ENCODE measurements around the gene CERS6. TPM values are rescaled to one million over a fixed set of nuclear protein-coding genes. Genes with fewer than 3 reads are reported as not detected.

CERS6 gene
- total and polyA plus RNA-seq, 2 of the 8 experiments (the other 6 are each of a cell fraction or from before 2014, with no cell fraction given): 6.8 to 28.2 TPM

GRCh38 chr2:168510125-168510756 lies 54.2 kb downstream of the CERS6 start (continued):
- TF ChIP-seq RNF2 (IDR thresholded peaks at IDR 0.05; ENCODE audit: borderline replicate concordance, low read depth, low read length, missing control alignments, poor library complexity, severe bottlenecking) (no peak), USF2 (IDR thresholded peaks at IDR 0.05; ENCODE audit: low read length) (no peak), ZNF274 (IDR thresholded peaks at IDR 0.05; ENCODE audit: borderline replicate concordance, extremely low read depth, low read length) (no peak), KDM1A (IDR thresholded peaks at IDR 0.05; ENCODE audit: borderline replicate concordance, low read length) (no peak)
